Stimulated activated CD4-positive, alpha-beta T cell treated with anti-CD3 and anti-CD28 coated beads, Interleukin-4, amount 100 ng/mL, for 24 hours (primary cell): ENCODE data around the gene TRIM72.
"Not testable (repeated sequence)": the region's sequence is repeated elsewhere in the genome, so short reads cannot be mapped to it uniquely, and the experiment has no call there.

Source experiments
- DNase-seq: peaks from one replicate; pipeline ENCODE4 v3.0.0-alpha.2; 2020

TRIM72 gene

GRCh38 chr16:31191697-31192428 lies 22.1 kb upstream of the TRIM72 start:
- DNase-seq = no peak

GRCh38 chr16:31192856-31193642 lies 20.9 kb upstream of the TRIM72 start:
- DNase-seq = no peak

DNA sequence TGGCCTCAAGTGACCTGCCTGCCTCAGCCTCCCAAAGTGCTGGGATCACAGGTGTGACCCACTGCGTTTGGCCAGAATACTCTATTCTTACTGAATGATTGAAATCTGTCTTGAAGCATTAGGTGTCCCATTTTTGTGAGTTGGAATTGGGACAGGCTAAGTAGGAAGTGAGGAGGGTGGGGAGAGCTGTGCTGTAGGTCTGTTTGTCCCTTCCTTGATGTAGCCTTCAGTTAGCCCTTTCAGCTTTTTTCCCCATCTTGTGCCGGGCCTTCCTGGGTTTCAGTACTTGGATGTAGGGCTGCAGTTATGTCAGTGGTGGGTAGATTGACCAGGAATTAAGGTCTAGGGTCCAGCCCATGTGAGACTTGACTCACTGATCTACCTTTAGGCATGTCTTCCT lies 20.0 kb upstream of the TRIM72 start:
- no peak for DNase-seq

DNA sequence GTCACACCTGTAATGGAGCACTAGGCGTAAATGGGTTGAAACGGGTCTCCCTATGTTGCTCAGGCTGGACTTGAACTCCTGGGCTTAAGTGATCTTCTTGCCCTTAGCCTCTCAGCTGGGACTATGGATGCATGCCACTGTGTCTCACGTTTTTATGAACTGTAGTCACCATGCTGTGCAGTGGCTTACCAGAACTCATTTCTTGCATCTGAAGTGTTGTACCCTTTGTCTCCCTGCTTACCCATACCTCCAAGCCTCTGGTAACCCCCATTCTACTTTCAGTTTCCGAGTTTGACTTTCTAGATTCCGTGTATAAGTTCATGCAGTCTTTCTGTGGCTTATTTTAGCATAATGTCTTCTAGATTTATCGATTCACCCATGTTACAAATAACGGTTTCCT lies 19.0 kb upstream of the TRIM72 start:
- DNase-seq = no peak

DNA sequence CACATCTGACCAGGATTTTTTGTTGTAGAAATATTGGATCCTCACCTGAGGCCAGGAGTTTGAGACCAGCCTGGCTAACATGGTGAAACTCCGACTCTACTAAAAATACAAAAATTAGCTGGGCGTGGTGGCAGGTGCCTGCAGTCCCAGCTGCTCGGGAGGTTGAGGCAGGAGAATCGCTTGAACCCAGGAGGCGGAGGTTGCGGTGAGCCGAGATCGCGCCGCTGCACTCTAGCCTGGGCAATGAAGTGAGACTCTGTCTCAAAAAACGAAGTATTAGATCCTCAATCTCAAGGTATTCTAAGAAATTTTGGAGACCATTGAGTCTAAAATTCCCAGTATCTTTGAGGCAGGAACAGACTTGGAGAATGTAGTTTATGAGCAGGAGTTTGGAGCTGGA lies 18.1 kb upstream of the TRIM72 start:
- DNase-seq = not testable (repeated sequence)

- DNase-seq = no peak
These were observed 17.4 kb upstream of the TRIM72 start for GRCh38 chr16:31196324-31197088.

DNA sequence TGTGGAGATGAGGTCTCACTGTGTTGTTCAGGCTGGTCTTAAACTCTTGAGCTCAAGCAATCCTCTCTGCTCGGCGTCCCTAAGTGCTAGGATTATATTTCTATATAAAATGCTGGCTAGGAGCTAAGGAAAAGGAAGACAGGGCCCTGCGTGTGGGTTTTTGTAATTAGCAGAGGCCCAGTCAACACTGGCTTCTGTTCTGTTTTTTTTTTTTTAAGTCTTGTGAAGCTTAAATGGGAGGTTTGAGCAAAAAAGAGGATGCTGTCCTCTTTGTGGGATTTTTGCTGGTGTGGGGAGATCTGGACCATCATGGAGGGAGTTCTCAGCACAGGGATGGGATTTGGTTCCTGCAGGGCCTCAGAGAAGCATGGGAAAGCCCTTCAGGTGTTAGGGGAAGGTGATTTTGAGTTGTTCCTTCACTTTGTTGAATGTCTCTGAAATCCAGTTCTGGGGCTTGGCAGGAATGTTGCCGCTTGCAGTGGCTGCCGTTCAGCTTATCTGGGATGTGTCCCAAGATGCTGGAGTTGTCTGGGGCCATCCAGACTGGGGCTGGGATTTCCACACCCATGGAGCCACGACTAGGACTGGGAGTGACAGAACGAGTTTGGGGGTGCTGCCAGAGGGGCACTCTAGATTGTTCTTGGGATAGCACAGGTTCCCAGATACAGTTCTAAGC lies 15.6 kb upstream of the TRIM72 start:
- no peak for DNase-seq

DNA sequence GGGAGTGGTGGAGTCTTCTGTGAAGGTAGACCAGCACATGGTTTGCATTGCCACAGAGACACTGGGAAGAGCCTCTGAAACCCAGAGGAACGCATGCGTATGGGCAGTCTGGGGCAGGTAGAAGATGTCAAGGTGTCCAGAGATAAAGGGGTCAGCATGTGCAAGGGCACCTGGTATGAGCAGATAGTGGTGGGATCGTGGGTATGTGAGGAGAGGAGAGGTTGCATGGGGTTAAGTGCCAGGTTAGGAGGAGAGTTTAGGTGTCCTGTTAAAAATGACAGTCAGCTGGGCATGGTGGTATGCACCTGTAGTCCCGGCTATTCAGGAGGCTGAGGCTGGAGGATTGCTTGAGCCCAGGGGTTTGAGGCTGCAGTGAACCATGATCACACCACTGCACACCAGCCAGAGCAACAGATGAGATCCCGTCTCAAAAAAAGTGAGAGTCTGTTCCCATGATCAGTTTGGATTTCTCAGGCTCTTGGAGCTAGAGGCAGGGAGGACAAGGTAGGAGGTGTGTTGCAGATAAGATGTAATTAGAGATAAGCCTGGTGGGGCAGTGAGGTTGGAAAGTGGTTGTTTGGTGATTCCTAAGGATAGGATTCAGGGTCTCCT lies 14.4 kb upstream of the TRIM72 start:
- no peak for DNase-seq

GRCh38 chr16:31200111-31200510 lies 13.8 kb upstream of the TRIM72 start:
- not testable (repeated sequence) for DNase-seq

GRCh38 chr16:31200821-31201568 lies 12.9 kb upstream of the TRIM72 start:
- DNase-seq = peak; percentile 49

DNA sequence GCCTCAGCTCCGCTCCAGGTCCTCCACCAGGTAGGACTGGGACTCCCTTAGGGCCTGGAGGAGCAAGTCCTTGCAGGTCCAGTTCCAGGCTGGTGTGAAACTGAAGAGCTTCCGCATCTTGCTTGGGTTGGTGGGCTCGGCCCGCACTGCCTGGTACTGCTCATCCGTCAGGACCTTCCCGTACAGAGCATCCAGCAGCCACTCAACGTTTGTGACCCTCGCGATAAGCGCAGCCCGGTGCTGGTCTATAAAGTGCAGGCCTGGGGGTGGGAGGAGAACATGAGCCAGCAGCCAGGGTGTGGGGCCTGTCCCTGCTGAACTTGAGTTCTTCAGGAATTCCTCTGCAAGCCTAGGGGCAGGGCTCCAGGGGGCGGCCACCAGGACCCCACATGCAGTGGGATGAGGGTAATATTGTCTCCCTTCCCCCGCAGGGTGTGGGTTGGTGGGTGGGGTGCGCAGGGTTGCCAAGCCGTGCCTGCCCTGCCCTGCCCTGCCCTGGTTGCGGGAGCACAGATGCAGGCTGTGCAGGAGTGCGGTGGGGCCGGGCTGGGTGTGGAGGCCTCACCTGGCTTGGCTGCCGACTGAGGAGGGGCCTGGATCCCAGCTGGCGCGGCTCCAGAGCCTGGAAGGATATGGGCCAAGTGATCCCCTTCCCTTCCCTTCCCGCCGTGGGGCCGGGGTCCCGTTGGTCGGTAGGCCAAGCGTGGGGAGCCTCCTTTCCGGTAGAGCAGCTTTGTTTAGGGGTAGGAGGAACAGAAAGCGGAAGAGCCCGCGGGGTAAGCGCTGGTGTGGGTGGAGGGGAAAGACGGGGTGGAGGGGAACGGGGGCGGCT lies 12.1 kb upstream of the TRIM72 start:
- peak; percentile 25 for DNase-seq

GRCh38 chr16:31202414-31203375 lies 11.2 kb upstream of the TRIM72 start, which contains the start of gene PYCARD:
Gene PYCARD (minus strand): TSS chr16:31202760. CDS start chr16:31202690, 70 bp downstream.
- DNase-seq = no peak

DNA sequence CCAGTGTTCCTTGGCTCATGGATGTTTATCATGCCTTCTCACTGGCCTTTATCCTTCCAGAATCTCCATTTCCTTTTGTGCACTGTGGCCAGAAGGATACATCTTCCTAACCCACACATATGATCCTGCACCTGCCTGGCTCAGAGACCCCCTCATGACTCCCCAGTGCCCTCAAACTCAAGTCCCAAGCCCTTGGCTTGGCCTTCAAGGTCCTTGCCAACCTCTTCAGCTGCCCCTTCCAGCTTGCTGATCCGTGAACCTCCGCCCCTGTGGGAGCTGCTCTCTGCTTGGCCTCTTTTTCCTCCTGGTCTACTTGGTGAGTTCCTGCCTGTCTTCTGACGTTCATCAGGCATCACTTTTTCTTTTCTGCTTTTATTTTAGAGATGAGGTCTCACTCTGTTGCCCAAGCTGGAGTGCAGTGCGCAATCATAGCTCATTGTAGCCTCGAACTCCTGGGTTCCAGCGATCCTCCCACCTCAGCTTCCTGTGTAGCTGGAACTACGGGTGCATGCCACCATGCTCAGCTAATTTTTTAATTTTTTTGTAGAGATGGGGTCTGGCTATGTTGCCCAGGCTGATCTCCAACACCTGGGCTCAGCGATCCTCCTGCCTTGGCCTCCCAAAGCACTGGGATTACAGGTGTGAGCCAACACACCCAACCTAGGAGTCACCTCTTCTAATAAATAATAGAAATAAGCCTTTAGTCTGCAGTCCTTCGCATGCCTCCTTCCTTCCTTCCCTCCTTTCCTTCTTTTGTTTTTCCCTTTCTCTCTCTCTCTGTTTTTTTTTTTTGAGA lies 8.8 kb upstream of the TRIM72 start:
- no peak for DNase-seq

GRCh38 chr16:31206776-31207175 lies 7.1 kb upstream of the TRIM72 start:
- no peak for DNase-seq

- DNase-seq = no peak
These were observed 577 bp upstream of the TRIM72 start for GRCh38 chr16:31213342-31213741.

DNA sequence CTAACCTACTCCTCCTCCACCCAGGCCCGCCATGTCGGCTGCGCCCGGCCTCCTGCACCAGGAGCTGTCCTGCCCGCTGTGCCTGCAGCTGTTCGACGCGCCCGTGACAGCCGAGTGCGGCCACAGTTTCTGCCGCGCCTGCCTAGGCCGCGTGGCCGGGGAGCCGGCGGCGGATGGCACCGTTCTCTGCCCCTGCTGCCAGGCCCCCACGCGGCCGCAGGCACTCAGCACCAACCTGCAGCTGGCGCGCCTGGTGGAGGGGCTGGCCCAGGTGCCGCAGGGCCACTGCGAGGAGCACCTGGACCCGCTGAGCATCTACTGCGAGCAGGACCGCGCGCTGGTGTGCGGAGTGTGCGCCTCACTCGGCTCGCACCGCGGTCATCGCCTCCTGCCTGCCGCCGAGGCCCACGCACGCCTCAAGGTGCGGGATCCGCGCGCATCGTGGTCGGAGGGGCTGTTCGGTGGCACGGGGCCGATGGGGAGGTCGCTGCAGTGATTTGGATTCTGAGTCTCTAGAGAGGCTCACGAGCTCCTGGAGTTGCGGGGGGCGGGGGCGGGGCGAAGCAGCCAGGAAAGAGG lies 878 bp downstream of the TRIM72 start:
- DNase-seq = no peak

DNA sequence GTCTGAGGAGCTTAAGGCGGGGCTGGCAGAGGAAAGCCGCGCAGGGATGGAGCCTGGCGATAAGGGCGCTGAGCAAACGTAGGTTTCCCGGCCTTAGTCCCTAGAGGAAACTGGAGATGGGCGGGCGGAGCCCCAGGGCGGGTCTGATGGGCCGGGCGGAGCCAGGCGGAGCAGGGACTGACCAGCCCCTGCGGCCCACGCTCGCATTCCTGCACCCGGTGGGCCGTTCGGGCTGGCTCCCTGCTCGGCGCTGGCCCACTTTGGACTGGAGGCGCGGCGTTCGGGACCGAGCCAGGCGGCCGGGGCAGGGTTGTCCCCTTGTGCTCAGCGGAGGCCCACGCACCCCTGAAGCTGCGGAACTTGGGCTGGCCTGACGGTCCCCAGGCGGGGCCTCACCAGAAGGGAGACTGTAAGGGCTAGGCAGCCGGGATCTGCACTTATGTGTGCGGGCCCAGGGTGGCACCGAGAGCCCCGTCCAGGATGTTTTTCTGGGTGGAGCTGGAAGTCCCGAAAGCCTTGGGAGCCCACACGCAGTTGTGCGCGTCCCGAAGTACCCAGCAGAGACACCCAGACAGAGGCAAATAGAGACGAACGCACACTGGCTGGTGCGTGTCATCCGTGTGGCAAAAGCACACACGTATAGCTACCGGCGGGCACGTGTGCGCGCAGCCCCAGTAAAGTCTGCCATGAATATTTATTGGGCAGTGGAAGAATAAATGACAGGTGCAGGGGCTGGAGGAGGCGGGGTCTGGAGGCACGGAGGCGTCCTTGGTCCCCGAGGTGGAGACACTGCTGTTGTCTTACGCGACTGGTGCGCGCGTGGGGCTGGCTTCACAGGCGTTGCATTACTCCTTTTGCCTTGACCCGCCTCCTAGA lies 1.6 kb downstream of the TRIM72 start:
- no peak for DNase-seq
